DMS53 treated with DMSO at 0.1 percent for 48 hours (cell line): Measurements from ENCODE around the gene SIGLEC1.

Source experiments
- DNase-seq: peaks from one replicate; lab custom pipeline; 2025; ENCODE audit not compliant: unreplicated experiment; lab: John Stamatoyannopoulos, UW

Gene SIGLEC1

DNA sequence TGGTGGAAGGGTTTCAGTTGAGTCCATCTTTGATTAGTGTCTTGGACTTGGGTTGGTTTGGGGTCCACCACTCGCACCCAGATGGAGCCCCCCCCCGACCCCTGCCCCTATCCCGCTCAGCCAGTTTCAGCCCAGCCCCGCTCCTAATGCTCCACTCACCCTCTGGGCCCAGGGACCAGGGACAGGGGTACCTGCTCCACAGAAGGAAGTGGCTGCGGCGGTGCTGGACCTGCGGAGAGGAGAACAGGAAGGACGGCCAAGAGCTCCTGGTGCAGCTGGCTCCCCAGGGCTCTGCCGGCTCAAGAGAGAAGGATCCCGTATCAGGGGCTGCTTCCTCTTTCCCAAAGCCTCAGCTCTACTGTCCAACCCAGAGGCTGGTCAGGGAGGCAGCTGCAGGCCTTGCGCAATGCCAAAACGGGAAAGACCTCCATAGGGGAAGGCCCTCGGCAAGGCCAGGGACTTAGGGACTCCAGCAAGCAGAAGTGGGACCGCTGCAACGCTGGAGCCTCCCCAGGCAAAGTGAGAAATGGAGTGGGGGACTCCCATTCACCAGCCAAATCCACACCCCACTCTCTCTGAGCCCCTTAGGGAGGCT, at the start of gene SIGLEC1:
Gene SIGLEC1 (minus strand): TSS at position 322 of the 595 bp plus-strand sequence. CDS start 5,472 bp downstream, outside the sequence.
- DNase-seq = no peak

DNA sequence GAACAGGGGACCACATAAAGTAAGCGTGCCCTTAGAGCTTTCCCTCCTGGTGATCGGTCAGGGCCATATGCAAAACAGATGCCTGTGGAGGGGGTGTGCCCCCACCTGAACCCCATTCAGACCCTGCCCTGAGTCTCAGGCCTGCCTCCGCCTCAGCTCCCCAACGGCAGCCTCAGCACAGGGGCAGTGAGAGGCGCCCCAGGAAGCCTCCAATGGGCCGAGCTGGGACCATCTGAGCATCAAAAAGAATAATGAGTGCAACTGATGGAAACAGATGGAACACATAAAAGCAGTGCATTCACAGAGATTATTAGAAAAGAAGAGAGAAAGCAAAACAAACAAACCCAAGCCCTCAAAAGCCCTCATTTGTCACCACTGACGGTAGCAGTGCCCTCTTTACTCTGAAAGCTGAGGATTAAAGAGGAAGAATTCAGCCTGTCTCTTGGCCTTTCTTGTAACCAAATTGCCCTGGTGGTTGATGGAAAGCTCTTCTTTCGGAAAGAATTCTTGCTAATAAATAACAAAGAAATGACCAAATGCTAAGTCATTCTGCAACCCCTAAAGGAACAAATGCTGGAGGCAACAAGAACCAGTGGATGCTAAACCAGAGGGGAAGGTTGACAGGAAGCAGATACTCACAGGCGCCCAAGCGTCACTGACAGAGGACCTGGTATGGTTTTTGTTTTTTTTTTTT, 48.4 kb upstream of the SIGLEC1 start:
- DNase-seq = no peak

DNA sequence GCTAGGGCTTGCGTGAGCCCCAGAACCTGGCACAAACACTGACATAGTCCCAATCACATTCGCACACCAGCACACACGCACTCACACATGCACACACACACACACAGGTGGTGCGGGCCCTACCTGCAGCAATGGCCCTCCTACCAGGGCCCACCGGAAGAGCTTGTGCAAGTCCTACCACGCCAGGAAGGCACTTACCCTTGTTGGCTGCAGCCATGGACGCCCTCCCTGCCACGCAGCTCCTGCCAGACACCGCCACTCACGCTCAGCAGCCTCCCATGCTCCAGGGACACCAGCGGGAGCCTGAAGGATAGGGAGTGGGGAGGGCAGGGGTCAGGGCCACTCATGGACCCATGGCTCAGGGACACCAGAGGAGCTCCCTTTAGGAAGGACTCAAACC, 47.5 kb upstream of the SIGLEC1 start:
- DNase-seq = no peak

DNA sequence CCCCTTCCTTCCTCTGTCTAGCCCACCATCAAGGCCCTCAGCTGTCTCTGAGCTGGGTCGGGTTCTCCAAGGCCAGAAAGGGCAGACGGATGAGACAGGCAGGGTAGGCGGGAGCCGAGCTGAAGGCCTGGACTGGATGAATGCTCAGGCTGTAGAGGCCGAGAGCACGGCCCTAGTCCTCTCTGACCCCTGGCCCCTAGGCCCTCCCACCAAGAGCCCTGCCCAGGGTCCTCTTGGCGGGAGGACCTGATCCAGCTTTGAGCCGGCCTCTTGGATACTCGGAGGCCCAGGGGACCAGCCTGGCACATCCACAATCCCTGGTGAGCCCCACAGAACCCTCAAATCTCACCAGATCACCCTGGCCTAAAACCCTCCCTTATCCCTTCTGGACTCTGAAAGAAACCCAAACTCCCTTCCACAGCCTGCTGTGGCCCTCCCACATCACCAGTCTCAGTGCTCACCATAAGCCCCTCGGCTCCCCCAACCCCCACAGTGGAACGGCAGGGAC, 47.0 kb upstream of the SIGLEC1 start:
- no peak for DNase-seq

DNA sequence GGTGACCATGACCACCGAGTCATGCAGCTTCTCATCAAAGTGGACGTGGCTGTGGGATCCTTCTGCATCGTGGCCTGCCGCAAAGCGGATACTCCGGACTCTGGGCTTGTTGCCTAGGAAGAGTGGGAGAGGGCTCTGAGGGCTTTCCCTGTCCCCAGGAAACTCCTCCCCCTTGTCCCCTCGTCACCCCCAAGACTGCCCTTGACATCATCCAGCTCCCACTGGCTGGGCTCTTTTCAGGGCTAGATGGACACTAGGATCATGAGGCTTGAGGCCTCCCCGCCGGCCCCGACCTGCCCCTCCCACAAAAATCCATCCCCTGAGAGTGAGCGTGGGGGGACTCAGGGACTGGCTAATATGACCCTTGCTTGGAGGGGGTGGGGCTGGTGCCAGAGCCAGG, 46.2 kb upstream of the SIGLEC1 start:
- DNase-seq = no peak

DNA sequence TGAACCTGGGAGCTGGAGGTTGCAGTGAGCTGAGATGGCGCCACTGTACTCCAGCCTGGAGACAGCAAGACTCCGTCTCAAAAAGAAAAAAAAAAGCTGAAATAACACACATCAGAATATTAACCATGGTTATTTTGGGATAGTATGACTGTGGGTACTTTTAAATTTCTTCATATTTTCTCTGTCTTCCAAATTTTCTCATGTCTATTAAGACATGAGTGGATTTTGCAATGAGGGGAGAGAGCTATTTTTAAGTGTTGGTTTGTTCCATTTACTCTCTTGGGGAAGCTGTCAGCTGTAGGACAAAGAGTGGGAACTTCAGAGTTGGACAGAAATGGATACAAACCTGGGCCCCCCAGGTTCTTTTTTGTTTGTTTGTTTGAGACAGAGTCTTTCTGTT, 44.9 kb upstream of the SIGLEC1 start:
- no peak for DNase-seq

DNA sequence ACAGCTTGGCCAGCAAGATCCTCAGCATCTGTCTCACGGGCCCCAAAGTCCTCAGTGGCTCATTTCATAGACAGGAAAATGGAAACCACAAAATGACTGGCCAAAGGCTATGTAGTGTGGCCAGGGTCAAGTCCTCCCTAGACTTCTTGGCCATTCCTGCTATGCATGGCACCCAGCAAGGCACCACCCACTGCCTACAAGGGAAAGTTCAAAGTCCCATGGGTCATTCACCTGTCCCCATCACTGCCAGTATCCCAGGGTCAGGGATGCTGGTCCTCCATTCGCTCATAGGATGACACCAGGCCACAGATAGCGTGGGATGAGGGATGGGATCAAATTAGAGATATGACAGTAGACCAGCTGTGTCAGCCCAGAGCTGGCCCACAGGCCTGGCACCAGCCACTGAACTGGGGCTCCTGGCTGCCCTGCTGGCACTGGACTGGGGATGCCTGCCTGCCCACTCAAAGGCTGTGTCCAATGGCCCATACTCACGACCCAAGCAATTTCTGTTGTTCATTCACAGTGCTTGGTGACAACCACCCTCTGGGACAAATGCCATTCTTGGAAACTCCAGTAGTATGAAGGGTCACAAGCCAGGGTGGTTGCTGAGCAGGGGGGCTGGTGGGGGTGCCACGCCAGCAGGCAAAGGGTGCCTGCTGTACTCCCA, 43.5 kb upstream of the SIGLEC1 start:
- DNase-seq = no peak

DNA sequence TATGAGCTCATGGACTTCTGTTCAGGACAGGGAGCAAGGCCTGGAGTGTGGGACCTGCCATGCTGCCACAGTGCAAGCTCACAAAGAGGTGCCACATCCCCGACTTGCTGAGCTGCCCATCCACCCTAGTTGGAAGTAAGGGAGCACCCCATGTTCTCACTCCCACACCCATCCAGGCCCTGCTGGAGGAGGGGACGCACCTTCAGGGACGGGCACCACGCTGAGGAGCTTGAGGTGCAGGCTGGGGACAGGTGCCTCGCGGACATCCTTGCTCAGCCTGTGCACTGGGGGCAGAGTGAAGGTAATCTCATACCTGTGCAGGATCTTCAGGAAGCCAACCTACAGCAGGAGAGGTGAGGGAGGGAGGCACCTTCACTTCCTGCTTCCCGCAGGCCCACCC, 42.9 kb upstream of the SIGLEC1 start:
- no peak for DNase-seq

DNA sequence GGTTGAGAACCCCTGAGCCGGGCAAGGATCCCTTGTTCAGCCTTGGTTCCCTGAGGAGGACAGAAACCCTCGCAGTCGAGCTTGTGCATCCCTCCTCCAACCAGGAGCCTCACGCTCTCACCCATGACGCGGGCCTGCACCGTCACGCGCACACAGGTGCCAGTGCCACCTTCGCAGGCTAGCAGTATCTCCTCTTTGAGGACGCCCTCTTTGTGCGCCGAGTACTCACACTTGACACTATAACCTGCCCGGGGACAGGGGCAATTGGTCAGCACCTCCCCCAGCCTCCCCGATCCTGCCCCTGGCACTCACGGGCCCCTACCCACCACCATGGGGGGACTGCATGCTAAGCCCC, 41.9 kb upstream of the SIGLEC1 start:
- no peak for DNase-seq

DNA sequence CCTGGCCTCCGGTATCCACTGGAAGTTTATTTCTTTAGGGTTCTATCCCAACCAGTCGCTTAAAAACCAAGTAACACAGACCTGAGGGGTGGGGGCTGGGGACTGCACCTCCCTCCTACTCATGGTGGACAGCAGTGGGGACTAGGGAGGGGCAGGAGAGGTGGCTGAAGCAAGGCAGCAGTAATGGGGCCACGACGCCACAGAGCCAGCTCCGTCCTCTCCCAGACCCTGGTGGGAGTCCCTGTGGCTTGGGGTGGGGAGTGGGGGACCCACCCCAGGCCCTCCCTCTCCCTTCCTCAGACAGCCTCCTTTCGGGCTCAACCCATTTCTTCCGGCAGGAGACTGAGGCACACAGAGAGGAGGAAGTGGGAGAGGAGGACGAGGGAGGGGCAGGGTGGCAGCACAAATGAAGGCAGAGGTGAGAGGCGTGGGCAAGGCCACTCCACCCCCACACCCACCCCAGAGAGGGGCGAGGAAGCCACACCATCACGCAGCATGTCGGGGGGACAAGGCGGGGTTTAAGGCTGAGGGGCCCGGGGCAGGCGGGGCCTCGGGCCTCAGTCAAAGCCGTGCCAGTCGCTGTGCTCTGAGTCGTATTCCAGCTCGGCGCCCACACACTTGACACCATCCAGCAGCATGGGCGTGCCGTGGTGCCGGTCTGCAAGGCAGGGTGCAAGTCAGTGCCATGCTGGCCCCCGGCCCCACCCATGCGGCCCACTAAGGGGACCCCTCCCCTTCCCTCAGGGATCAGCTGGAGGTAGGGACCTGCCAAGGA, 41.3 kb upstream of the SIGLEC1 start:
- DNase-seq = no peak

DNA sequence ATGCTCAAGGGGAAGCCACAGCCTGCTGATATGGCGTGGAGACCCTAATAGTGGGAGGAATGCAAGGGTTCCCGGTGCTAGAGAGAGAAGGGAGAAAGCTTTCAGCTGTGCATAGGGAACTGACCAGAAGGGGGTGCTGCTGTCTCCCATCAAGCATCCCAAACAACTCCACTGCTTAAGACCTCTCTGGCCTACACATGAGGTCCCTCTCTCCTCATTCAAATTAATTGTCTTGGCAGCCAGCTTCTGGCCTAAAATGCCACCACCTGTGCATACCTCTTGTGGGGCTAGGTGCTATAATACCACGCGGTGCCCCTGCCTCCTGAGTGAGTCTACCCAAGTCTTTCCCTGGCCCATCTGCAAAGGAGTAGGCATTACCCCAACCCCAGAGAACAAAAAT, 40.7 kb upstream of the SIGLEC1 start:
- peak; percentile 37 for DNase-seq

DNA sequence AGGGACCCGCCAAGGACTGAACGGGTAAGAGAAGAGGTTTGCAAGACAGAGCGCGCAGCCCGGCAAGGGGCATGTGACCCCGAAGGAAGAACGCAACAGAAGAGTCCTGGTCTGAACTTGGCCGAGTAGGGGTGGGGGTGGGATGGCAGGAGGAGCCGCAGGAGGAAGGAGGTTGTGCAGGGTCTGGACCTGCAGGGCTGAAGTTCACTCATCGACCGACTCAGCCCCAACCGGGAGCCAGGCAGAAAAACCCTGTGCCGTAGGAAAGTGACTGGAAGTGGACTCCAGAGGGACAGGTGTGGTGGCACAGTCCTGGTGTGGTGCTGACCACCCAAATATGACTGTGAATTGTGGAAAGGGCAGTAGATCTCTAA, 40.0 kb upstream of the SIGLEC1 start:
- DNase-seq = no peak

DNA sequence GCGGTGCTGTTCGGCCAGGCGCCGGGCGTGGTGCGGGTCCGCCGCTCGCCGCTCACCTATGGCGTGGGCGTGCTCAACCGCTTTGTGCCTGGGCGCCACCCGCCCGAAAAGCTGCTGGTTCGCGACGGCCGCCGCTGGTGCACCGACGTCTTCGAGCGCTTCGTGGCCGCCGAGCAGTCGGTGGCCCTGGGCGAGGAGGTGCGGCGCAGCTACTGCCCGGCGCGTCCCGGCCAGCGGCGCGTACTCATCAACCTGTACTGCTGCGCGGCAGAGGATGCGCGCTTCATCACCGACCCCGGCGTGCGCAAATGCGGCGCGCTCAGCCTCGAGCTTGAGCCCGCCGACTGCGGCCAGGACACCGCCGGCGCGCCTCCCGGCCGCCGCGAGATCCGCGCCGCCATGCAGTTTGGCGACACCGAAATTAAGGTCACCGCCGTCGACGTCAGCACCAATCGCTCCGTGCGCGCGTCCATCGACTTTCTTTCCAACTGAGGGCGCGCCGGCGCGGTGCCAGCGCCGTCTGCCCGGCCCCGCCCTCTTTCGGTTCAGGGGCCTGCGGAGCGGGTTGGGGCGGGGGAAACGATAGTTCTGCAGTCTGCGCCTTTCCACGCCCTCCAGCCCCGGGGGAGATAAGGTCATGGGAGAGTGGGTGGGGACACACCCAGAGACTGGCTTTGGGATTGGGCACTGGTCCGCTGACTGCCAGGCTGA, 39.4 kb upstream of the SIGLEC1 start:
- peak; percentile 29 for DNase-seq

DNA sequence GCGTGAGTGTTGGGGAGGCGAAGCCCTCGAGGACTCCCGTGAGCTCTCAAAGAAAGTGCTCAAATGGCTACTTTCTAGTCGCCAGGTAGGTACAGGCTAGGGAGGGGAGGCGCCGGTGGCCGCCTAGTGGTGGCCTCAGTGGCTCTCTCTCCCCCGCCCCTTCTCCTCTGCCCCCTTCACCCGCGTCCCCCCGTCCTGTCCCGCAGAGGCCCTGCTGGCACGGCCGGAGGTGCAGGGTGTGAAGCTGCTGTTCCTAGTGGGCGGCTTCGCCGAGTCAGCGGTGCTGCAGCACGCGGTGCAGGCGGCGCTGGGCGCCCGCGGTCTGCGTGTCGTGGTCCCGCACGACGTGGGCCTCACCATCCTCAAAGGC, 38.9 kb upstream of the SIGLEC1 start:
- no peak for DNase-seq

DNA sequence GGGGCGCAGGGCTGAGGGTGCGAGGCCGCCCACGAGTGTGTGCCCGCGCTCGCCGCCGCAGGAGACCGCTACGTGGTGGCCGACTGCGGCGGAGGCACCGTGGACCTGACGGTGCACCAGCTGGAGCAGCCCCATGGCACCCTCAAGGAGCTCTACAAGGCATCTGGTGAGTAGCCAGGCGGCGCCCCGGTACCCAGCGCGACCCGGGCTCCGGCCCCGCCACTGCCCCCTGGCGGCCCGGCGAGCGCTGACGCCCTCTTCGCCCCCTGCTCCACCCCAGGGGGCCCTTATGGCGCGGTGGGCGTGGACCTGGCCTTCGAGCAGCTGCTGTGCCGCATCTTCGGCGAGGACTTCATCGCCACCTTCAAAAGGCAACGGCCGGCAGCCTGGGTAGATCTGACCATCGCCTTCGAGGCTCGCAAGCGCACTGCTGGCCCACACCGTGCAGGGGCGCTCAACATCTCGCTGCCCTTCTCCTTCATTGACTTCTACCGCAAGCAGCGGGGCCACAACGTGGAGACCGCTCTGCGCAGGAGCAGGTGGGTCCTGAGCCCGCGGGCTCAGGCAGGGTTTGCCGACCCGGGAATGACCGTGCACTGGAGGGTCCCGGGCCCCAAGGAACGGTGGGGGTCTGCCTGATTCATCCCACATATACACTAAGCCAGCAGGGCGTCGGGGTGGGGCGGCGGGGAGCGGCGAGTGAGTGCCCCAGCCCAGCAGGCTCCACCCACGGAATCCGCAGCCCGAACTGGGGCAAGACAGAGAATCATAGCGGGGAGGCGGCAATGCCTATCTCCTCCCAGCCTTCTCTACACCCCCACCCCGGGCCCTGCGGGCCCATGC, 37.5 kb upstream of the SIGLEC1 start:
- DNase-seq = peak; percentile 71

DNA sequence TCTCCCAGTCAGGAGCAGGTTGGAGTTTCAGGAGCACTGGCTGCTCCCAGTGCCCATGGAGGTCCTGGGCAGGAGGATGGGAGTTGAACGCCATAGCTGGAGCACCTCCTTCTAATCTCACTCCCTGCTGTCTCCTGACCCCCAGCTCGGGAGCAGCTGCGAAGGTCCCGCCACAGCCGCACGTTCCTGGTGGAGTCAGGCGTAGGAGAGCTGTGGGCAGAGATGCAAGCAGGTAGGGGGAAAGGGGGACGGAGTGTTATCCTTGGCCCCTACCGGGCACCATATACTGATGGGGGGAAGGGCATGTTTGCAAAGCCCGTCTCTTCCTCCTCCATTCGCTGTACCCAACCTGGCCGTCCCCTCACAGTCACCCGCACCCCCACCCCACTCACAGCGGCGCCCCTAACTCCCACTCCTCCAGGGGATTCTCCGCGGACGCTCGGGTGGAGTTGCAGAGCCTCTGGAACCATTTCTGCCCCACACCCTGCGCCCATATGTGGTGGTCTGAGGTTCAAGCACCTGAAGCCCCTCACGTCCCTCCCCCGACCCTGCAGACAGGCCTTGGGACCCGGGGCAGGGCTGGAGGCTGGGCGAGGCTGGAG, 36.8 kb upstream of the SIGLEC1 start:
- DNase-seq = no peak

DNA sequence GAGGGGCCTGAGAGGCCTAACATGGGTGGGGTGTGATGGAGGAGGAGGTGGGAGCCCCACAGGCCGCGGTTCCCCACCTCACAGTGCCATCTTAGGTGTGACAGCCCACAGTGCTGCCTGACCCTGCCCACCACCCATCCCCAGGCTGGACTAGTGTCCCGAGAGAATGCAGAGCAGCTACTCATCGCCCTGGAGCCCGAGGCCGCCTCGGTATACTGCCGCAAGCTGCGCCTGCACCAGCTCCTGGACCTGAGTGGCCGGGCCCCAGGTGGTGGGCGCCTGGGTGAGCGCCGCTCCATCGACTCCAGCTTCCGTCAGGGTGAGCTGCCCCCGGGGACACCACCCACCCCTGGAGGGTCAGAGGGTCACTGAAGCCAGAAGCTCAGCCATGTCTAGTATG, 35.7 kb upstream of the SIGLEC1 start:
- DNase-seq = no peak

DNA sequence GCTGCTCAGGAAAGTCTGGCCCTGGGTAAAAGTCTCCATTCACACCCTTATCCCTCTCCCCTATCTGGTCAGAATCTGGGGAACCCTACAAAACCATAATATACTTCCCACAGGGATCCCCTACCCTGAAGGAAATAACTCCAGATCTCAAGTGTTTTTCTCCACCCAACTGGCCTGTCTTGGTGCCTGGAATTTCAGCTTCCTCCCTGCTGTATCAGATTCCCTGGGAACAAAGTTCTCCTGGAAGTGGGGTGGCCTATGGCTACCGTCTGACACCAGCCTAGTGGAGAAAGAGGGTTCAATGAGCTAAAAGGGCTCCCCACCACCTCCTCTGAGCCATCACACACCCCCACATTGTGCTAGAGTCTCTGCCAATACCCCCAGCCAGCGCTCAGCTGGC, 35.1 kb upstream of the SIGLEC1 start:
- no peak for DNase-seq

DNA sequence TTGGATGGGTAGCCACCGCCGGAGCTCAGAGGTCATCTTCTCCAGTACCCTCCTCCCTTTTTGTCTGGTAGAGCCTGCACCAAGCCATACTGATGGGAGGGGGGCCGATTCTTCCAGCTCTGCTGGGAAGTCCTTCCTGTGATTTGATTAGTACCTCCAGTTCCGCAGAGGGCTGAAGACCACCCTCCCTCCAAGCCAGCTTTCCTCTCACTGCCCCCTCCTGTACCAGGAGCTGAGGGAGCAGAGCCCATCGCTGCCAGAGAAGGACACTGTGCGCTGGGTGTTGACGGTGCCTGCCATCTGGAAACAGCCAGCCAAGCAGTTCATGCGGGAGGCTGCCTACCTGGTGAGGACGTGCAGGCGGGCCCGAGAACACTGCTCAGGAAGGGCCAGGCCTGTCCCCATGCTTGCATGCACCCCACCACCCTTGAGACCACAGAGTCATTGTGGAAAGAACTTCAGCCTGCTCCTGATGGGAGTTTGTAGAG, 33.3 kb upstream of the SIGLEC1 start:
- no peak for DNase-seq
